ENCODE results near the gene IKZF4. TPM values are rescaled to one million over a fixed set of nuclear protein-coding genes. Genes with fewer than 3 reads are reported as not detected.

The IKZF4 gene
- total RNA-seq, 2 experiments from 2014 or later: 2.5 to 5.0 TPM

GRCh38 chr12:56080556-56081138 lies 59.8 kb downstream of the IKZF4 start:
- H3K27me3 Mint-ChIP-seq: peaks cover 17% of the 10 kb centered on the region
- DNase-seq: no peak
- H3K4me3 Mint-ChIP-seq: peak overlapping the region; percentile 83
- peaks cover 14% of the 10 kb centered on the region for H3K4me1 Mint-ChIP-seq (ENCODE audit: low read depth)
- H3K9me3 Mint-ChIP-seq: no peaks in the 10 kb centered on the region
- no peak overlapping the region for H3K27ac Mint-ChIP-seq
- no peaks in the 10 kb centered on the region for H3K36me3 Mint-ChIP-seq (ENCODE audit: low read depth)
- CTCF ChIA-PET: interaction anchor here (0.5 to 5.1 kb wide), 3 partner anchors 23 to 313 kb away, joined by 3 to 32 read pairs (median 4); partner anchors contain the start of gene PA2G4
- POLR2A ChIA-PET: interaction anchor here (0.6 to 3.7 kb wide), 4 partner anchors 24 to 107 kb away, joined by 3 to 35 read pairs (median 4); partner anchors contain the start of genes PA2G4, RAB5B and RPL41
- Histone ChIP-seq H3K4me1 (ENCODE audit: insufficient read depth, low read length) (peaks cover 21% of the 10 kb centered on the region), H3K4me3 (ENCODE audit: low read length) (peak overlapping the region; percentile 76), H3K36me3 (ENCODE audit: insufficient read depth, low read length) (no peaks in the 10 kb centered on the region), H3K27ac (ENCODE audit: low read depth in 1 of 2, low read length in 2 of 2) (no peak overlapping the region), H3K27me3 (ENCODE audit: control insufficient read depth in 1 of 2, insufficient read depth in 2 of 2, low read length in 2 of 2) (peaks cover 14 to 23% of the 10 kb centered on the region in 2 experiments), H3K9me3 (ENCODE audit: control insufficient read depth in 1 of 2, insufficient read depth in 1 of 2, low read length in 2 of 2) (no peaks in the 10 kb centered on the region)
- ATAC-seq (ENCODE audit: poor library complexity): no peak
- no peak for TF ChIP-seq CTCF (IDR thresholded peaks at IDR 0.05)
- intact Hi-C loops (cut with DNase I, micrococcal nuclease): no loop called here

GRCh38 chr12:56081393-56082347 lies 60.8 kb downstream of the IKZF4 start:
- H3K27ac ChIP-seq (ENCODE audit: low read depth in 1 of 2, low read length in 2 of 2): no peak overlapping the region
- Mint-ChIP-seq H3K9me3 (no peaks in the 10 kb centered on the region), H3K36me3 (ENCODE audit: low read depth) (no peaks in the 10 kb centered on the region), H3K4me1 (ENCODE audit: low read depth) (peaks cover 14% of the 10 kb centered on the region), H3K27ac (no peak overlapping the region), H3K4me3 (peak overlapping the region; percentile 83), H3K27me3 (peaks cover 17% of the 10 kb centered on the region)
- peaks cover 14 to 23% of the 10 kb centered on the region in 2 experiments for H3K27me3 ChIP-seq (ENCODE audit: control insufficient read depth in 1 of 2, insufficient read depth in 2 of 2, low read length in 2 of 2)
- ChIA-PET CTCF (interaction anchor here (5.1 kb wide), 1 partner anchor 22 kb away, joined by 32 read pairs; the partner anchor contains the start of gene PA2G4), POLR2A (interaction anchor here (0.9 to 3.7 kb wide), 3 partner anchors 23 to 108 kb away, joined by 3 to 35 read pairs (median 4); partner anchors contain the start of genes PA2G4, RAB5B and RPL41)
- H3K9me3 ChIP-seq (ENCODE audit: control insufficient read depth in 1 of 2, insufficient read depth in 1 of 2, low read length in 2 of 2): no peaks in the 10 kb centered on the region
- no peak for DNase-seq
- ATAC-seq (ENCODE audit: poor library complexity): no peak
- H3K4me3 ChIP-seq (ENCODE audit: low read length): no peak overlapping the region
- H3K36me3 ChIP-seq (ENCODE audit: insufficient read depth, low read length): no peaks in the 10 kb centered on the region
- intact Hi-C loops (cut with DNase I, micrococcal nuclease): loop anchor here in 1 of 2 experiments (2.0 kb wide), 1 partner anchor 19 kb away; no protein-coding TSS in a partner anchor
- TF ChIP-seq CTCF (IDR thresholded peaks at IDR 0.05): no peak
- H3K4me1 ChIP-seq (ENCODE audit: insufficient read depth, low read length): peaks cover 21% of the 10 kb centered on the region

- Mint-ChIP-seq H3K36me3 (ENCODE audit: low read depth) (no peaks in the 10 kb centered on the region), H3K27ac (no peak overlapping the region)
- peaks cover 21% of the 10 kb centered on the region for H3K4me1 ChIP-seq (ENCODE audit: insufficient read depth, low read length)
These were observed 61.5 kb downstream of the IKZF4 start for GRCh38 chr12:56082382-56082781.

More at GRCh38 chr12:56082382-56082781, 61.5 kb downstream of the IKZF4 start:
- POLR2A ChIA-PET: interaction anchor here (3.7 kb wide), 1 partner anchor 22 kb away, joined by 35 read pairs; the partner anchor contains the start of gene PA2G4
- TF ChIP-seq CTCF (IDR thresholded peaks at IDR 0.05): no peak
- DNase-seq (no peak), ATAC-seq (ENCODE audit: poor library complexity) (no peak)
- H3K9me3 ChIP-seq (ENCODE audit: control insufficient read depth in 1 of 2, insufficient read depth in 1 of 2, low read length in 2 of 2): no peaks in the 10 kb centered on the region
- peaks cover 14% of the 10 kb centered on the region for H3K4me1 Mint-ChIP-seq (ENCODE audit: low read depth)
- intact Hi-C loops (cut with DNase I, micrococcal nuclease): loop anchor here in 1 of 2 experiments (2.0 kb wide), 1 partner anchor 18 kb away; no protein-coding TSS in a partner anchor
- CTCF ChIA-PET: no interaction called here
- no peaks in the 10 kb centered on the region for H3K9me3 Mint-ChIP-seq
- H3K36me3 ChIP-seq (ENCODE audit: insufficient read depth, low read length): no peaks in the 10 kb centered on the region
- peaks cover 17% of the 10 kb centered on the region for H3K27me3 Mint-ChIP-seq
- no peak overlapping the region for H3K27ac ChIP-seq (ENCODE audit: low read depth in 1 of 2, low read length in 2 of 2)
- no peak overlapping the region for H3K4me3 Mint-ChIP-seq
- peaks cover 14 to 23% of the 10 kb centered on the region in 2 experiments for H3K27me3 ChIP-seq (ENCODE audit: control insufficient read depth in 1 of 2, insufficient read depth in 2 of 2, low read length in 2 of 2)
- H3K4me3 ChIP-seq (ENCODE audit: low read length): no peak overlapping the region

All from CD4-positive, alpha-beta T cell (primary cell).